OCI-LY1 (cell line): ENCODE data around the gene ZBTB45.
"Not testable (repeated sequence)": the region's sequence is repeated elsewhere in the genome, so short reads cannot be mapped to it uniquely, and the experiment has no call there.

Experiments
- EZH2 ChIP-seq: fragments of 200-600 bp; sonication (generic), shearing (Covaris generic); IDR thresholded peaks from 2 replicates; pipeline ENCODE4 v1.8.0; 2017; ENCODE audit warnings: borderline replicate concordance, mixed run types, mild to moderate bottlenecking, antibody characterized with exemption, low read length, moderate library complexity, mixed read lengths
- TF ChIP-seq, protein P1 (sequence below): fragments of 200-600 bp; sonication (generic), shearing (Covaris generic); IDR thresholded peaks from 2 replicates; pipeline ENCODE4 v1.5.1; 2017; ENCODE audit warnings: mild to moderate bottlenecking, antibody characterized with exemption, low read length, moderate library complexity, mixed read lengths

DNA sequence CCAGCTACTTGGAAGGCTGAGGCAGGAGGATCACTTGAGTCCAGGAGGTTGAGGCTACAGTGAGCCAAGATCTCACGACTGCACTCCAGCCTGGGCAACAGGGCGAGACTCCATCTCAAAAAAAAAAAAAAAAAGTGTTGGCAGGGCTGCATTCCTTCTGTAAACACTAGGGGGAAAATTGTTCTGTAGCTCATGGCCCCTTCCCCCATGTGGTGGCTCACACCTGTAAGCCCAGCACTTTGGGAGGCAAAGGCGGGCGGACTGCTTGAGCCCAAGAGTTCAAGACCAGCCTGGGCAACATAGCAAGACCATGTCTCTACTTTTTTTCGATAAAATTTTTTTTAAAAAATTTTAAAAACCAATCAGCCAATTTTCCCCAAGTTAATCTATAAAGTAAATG is 35.3 kb downstream of the ZBTB45 start:
- TF ChIP-seq, protein P1, sequence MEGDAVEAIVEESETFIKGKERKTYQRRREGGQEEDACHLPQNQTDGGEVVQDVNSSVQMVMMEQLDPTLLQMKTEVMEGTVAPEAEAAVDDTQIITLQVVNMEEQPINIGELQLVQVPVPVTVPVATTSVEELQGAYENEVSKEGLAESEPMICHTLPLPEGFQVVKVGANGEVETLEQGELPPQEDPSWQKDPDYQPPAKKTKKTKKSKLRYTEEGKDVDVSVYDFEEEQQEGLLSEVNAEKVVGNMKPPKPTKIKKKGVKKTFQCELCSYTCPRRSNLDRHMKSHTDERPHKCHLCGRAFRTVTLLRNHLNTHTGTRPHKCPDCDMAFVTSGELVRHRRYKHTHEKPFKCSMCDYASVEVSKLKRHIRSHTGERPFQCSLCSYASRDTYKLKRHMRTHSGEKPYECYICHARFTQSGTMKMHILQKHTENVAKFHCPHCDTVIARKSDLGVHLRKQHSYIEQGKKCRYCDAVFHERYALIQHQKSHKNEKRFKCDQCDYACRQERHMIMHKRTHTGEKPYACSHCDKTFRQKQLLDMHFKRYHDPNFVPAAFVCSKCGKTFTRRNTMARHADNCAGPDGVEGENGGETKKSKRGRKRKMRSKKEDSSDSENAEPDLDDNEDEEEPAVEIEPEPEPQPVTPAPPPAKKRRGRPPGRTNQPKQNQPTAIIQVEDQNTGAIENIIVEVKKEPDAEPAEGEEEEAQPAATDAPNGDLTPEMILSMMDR, result not testable (repeated sequence)
- TF ChIP-seq EZH2, result not testable (repeated sequence)
